ENCODE results near the gene C1orf21.

DNA sequence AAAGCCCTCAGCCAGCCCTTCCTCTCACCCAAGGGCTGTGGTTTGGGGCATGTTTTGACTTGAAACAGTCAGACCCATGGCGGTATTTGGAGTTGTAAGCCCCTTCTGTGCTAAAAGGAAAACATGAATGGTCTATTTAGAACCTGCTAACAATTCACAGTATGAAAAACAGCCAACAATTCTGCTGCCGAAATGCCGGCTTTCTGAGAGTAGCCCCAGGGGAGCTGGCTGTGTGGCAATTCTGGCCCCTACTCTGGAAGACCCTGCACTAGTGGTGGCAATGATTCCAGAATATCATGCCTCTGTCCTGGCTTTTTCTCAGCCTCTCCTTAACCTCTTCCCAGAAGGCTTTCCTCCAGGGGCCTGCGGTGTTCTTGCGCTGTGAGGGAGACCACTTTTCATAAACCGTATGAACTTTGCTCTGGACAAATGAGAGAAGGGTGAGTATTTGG lies 249.2 kb downstream of the C1orf21 start:
- TF ChIP-seq, protein P1, sequence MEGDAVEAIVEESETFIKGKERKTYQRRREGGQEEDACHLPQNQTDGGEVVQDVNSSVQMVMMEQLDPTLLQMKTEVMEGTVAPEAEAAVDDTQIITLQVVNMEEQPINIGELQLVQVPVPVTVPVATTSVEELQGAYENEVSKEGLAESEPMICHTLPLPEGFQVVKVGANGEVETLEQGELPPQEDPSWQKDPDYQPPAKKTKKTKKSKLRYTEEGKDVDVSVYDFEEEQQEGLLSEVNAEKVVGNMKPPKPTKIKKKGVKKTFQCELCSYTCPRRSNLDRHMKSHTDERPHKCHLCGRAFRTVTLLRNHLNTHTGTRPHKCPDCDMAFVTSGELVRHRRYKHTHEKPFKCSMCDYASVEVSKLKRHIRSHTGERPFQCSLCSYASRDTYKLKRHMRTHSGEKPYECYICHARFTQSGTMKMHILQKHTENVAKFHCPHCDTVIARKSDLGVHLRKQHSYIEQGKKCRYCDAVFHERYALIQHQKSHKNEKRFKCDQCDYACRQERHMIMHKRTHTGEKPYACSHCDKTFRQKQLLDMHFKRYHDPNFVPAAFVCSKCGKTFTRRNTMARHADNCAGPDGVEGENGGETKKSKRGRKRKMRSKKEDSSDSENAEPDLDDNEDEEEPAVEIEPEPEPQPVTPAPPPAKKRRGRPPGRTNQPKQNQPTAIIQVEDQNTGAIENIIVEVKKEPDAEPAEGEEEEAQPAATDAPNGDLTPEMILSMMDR (IDR thresholded peaks at IDR 0.05 in 8 of 11, conservative IDR thresholded peaks at IDR 0.05 in 3 of 11): no peak
- TF ChIP-seq POLR2A (IDR thresholded peaks at IDR 0.05) (no peak), POLR2AphosphoS5 (IDR thresholded peaks at IDR 0.05) (no peak)
